ENCODE results near the gene HEATR3. TPM values are rescaled to one million over a fixed set of nuclear protein-coding genes. Genes with fewer than 3 reads are reported as not detected.

The HEATR3 gene
- total RNA-seq, 2 donors from 2014 or later = 18.8 to 22.7 TPM

- H3K4me1 ChIP-seq (replicated peaks) = no peaks in the 10 kb centered on the region
- no peak overlapping the region for H3K27ac ChIP-seq
- TF ChIP-seq POLR2AphosphoS5 (IDR thresholded peaks at IDR 0.05) = no peak
- TF ChIP-seq POLR2A (IDR thresholded peaks at IDR 0.05) = no peak
- no peak for TF ChIP-seq CTCF (IDR thresholded peaks at IDR 0.05)
- no peak overlapping the region for H3K4me3 ChIP-seq
- intact Hi-C loops (cut with DNase I) = no loop called here
- H3K36me3 ChIP-seq = no peaks in the 10 kb centered on the region
- no peaks in the 10 kb centered on the region for H3K27me3 ChIP-seq (replicated peaks; ENCODE audit: insufficient read depth)
- H3K9me3 ChIP-seq = no peaks in the 10 kb centered on the region
- WGBS = 34% methylated on average over 2 of the region's 2 CpGs
- no peak for DNase-seq (ENCODE audit: low spot score)
These were observed 67.4 kb downstream of the HEATR3 start for GRCh38 chr16:50133214-50133613.

- Histone ChIP-seq H3K9me3 (no peaks in the 10 kb centered on the region), H3K4me1 (replicated peaks) (no peaks in the 10 kb centered on the region), H3K27me3 (replicated peaks; ENCODE audit: insufficient read depth) (no peaks in the 10 kb centered on the region), H3K4me3 (no peak overlapping the region), H3K27ac (no peak overlapping the region), H3K36me3 (no peaks in the 10 kb centered on the region)
- no peak for DNase-seq (ENCODE audit: low spot score)
- TF ChIP-seq POLR2A (IDR thresholded peaks at IDR 0.05) = no peak
- no peak for TF ChIP-seq CTCF (IDR thresholded peaks at IDR 0.05)
- TF ChIP-seq POLR2AphosphoS5 (IDR thresholded peaks at IDR 0.05) = no peak
- intact Hi-C loops (cut with DNase I) = no loop called here
These were observed 70.6 kb downstream of the HEATR3 start for GRCh38 chr16:50136399-50136798.

GRCh38 chr16:50137268-50137667 lies 71.5 kb downstream of the HEATR3 start:
- H3K27me3 ChIP-seq (replicated peaks; ENCODE audit: insufficient read depth) = no peaks in the 10 kb centered on the region
- WGBS = 94% methylated on average over 3 of the region's 3 CpGs
- no peak overlapping the region for H3K4me3 ChIP-seq
- TF ChIP-seq POLR2AphosphoS5 (IDR thresholded peaks at IDR 0.05) (no peak), POLR2A (IDR thresholded peaks at IDR 0.05) (no peak), CTCF (IDR thresholded peaks at IDR 0.05) (no peak)
- no peak overlapping the region for H3K27ac ChIP-seq
- intact Hi-C loops (cut with DNase I) = no loop called here
- H3K4me1 ChIP-seq (replicated peaks) = no peaks in the 10 kb centered on the region
- DNase-seq (ENCODE audit: low spot score) = no peak
- no peaks in the 10 kb centered on the region for H3K9me3 ChIP-seq
- H3K36me3 ChIP-seq = no peaks in the 10 kb centered on the region

GRCh38 chr16:50139580-50139979 lies 73.8 kb downstream of the HEATR3 start:
- Histone ChIP-seq H3K36me3 (no peaks in the 10 kb centered on the region), H3K4me1 (replicated peaks) (no peaks in the 10 kb centered on the region), H3K27ac (no peak overlapping the region), H3K4me3 (no peak overlapping the region), H3K27me3 (replicated peaks; ENCODE audit: insufficient read depth) (no peaks in the 10 kb centered on the region), H3K9me3 (no peaks in the 10 kb centered on the region)
- DNase-seq (ENCODE audit: low spot score) = no peak
- WGBS = 94% methylated on average over 1 of the region's 1 CpG
- intact Hi-C loops (cut with DNase I) = no loop called here
- TF ChIP-seq CTCF (IDR thresholded peaks at IDR 0.05) (no peak), POLR2A (IDR thresholded peaks at IDR 0.05) (no peak), POLR2AphosphoS5 (IDR thresholded peaks at IDR 0.05) (no peak)

- Histone ChIP-seq H3K4me3 (no peak overlapping the region), H3K9me3 (no peaks in the 10 kb centered on the region), H3K4me1 (replicated peaks) (no peaks in the 10 kb centered on the region), H3K27me3 (replicated peaks; ENCODE audit: insufficient read depth) (no peaks in the 10 kb centered on the region), H3K27ac (no peak overlapping the region), H3K36me3 (no peaks in the 10 kb centered on the region)
- no peak for DNase-seq (ENCODE audit: low spot score)
- intact Hi-C loops (cut with DNase I) = no loop called here
- 50% methylated on average over 2 of the region's 2 CpGs for WGBS
- no peak for TF ChIP-seq CTCF (IDR thresholded peaks at IDR 0.05)
- TF ChIP-seq POLR2AphosphoS5 (IDR thresholded peaks at IDR 0.05) = no peak
- TF ChIP-seq POLR2A (IDR thresholded peaks at IDR 0.05) = no peak
These were observed 78.4 kb downstream of the HEATR3 start for GRCh38 chr16:50144211-50144610.

Data from prostate gland (tissue), 2 donors.